Keratinocyte (primary cell): Measurements from ENCODE around the gene GALR3.

Experiments
- EZH2 ChIP-seq: IDR thresholded peaks from one replicate; pipeline ENCODE4 v1.6.1; 2012; ENCODE audit warnings: inconsistent platforms, mild to moderate bottlenecking, low read length, moderate library complexity
- TF ChIP-seq, protein P1 (sequence below), 3 experiments: IDR thresholded peaks in 1 of 3; conservative IDR thresholded peaks in 1 of 3; optimal IDR thresholded peaks in 1 of 3; 2 replicates in 2 of 3; 3 replicates in 1 of 3; pipeline versions ENCODE3 to v1.5.1; 2011; ENCODE audit warnings: low read length in 3 of 3, mild to moderate bottlenecking in 3 of 3, moderate library complexity in 2 of 3, control low read depth in 1 of 3, inconsistent platforms in 1 of 3; ENCODE audit not compliant: insufficient read depth in 2 of 3; ENCODE audit errors: extremely low read depth in 1 of 3

DNA sequence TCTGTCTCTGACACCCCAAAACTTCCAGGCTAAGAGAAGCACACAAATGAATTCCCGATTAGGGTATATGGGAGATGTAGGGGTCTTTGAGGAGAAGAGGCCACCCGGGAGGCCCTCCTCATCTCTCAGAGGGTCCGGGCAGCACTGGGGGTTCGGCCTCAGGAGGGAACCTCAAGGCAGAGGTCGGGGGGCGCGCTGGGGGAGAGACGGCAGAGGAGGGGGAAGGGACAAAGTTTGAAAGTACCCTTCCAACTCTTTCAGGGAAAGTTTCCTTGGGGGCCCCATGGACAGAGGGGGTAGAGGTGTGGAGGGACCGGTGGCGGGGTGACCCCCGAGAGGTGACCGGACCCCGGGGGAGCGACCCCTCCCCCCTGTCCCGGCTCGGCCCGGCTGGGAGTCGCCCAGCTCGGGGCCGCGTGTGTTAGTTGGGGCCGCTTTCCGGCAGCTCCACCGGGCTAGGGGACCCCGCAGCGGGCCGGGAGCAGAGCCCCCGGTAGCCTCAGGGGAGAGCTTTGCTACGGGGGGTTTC lies 18.8 kb upstream of the GALR3 start:
- TF ChIP-seq, protein P1, sequence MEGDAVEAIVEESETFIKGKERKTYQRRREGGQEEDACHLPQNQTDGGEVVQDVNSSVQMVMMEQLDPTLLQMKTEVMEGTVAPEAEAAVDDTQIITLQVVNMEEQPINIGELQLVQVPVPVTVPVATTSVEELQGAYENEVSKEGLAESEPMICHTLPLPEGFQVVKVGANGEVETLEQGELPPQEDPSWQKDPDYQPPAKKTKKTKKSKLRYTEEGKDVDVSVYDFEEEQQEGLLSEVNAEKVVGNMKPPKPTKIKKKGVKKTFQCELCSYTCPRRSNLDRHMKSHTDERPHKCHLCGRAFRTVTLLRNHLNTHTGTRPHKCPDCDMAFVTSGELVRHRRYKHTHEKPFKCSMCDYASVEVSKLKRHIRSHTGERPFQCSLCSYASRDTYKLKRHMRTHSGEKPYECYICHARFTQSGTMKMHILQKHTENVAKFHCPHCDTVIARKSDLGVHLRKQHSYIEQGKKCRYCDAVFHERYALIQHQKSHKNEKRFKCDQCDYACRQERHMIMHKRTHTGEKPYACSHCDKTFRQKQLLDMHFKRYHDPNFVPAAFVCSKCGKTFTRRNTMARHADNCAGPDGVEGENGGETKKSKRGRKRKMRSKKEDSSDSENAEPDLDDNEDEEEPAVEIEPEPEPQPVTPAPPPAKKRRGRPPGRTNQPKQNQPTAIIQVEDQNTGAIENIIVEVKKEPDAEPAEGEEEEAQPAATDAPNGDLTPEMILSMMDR (optimal IDR thresholded peaks at IDR 0.05 in 1 of 3, IDR thresholded peaks at IDR 0.05 in 1 of 3, conservative IDR thresholded peaks at IDR 0.05 in 1 of 3; ENCODE audit: extremely low read depth in 1 of 3, insufficient read depth in 2 of 3, low read length in 3 of 3), result no peak
- no peak for TF ChIP-seq EZH2
